Peyer's patch (tissue), 4 donors: ENCODE results near the gene MARCHF11.

Experiments
- POLR2A ChIP-seq, 2 donors: fragments of 450-650 bp; IDR thresholded peaks; one replicate each; pipeline ENCODE4 v1.5.1; 2017; ENCODE audit warnings: antibody characterized with exemption in 2 of 2, mild to moderate bottlenecking in 2 of 2, moderate library complexity in 2 of 2
- TF ChIP-seq, protein P1 (sequence below), 6 experiments: fragments of 450-650 bp in 4 of 6; fragments of 200-600 bp in 2 of 6; sonication (generic) in 1 of 6; IDR thresholded peaks; one replicate each; pipeline ENCODE4 v1.5.1; 2017 to 2019; ENCODE audit warnings: antibody characterized with exemption in 6 of 6, mild to moderate bottlenecking in 3 of 6, moderate library complexity in 1 of 6

DNA sequence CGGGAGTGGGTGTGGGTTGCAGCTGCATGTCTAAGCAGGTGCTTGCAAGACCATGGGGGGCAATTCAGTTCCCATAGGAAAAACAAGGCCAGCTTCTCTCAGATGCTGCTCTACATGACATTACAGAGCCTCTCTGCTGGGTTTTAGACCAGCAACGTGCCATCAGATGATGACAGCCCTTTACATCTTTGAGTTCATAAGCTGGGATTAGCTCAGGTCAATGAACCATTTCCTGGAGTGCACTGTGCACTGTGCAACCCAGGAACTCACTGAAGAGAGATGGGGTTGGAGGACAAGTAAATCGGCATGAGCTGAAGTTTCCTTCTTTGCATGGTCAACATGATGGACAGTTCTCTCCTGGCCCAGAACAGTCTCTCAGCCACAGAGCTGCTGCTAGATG, 160.6 kb downstream of the MARCHF11 start:
- no peak for TF ChIP-seq POLR2A (IDR thresholded peaks at IDR 0.05)
- TF ChIP-seq, protein P1, sequence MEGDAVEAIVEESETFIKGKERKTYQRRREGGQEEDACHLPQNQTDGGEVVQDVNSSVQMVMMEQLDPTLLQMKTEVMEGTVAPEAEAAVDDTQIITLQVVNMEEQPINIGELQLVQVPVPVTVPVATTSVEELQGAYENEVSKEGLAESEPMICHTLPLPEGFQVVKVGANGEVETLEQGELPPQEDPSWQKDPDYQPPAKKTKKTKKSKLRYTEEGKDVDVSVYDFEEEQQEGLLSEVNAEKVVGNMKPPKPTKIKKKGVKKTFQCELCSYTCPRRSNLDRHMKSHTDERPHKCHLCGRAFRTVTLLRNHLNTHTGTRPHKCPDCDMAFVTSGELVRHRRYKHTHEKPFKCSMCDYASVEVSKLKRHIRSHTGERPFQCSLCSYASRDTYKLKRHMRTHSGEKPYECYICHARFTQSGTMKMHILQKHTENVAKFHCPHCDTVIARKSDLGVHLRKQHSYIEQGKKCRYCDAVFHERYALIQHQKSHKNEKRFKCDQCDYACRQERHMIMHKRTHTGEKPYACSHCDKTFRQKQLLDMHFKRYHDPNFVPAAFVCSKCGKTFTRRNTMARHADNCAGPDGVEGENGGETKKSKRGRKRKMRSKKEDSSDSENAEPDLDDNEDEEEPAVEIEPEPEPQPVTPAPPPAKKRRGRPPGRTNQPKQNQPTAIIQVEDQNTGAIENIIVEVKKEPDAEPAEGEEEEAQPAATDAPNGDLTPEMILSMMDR (IDR thresholded peaks at IDR 0.05) = no peak
